Measurements from ENCODE around the gene B3GNT9.

DNA sequence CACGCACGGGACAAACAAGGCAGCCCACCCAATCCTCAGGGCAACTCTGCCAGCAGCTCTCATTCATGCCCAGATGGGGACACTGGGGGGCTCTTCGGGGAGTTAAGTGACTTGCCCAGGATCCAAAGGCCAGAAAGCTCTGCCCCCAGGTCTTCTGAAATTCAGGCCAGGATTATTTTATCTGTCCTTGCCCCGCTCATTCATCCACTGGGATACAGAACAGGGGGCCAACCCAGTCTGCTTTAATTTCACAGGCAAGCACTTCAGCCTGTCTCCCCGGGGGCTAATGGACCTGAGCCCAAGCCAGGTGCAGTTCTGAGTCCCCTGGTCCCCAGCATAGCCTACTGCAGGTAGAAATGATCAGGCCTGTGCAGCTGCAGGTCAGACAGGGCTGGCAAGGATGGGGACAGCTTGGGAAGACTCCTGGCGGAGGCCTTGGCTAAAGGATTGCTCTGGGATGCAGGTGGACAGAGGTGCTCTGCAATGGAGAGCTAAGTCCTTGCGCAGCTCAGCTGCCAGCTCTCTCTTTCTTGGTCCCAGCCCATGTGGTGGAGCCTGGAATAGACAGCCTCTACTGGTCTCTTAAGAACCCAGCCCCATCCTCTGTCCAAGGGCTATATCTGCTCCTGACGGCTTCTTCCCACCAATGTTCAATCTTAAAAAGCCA lies 766 bp upstream of the B3GNT9 start:
- TF ChIP-seq CTCF (IDR thresholded peaks at IDR 0.05) (no peak), POLR2A (IDR thresholded peaks at IDR 0.05) (no peak), EP300 (IDR thresholded peaks at IDR 0.05; ENCODE audit: low read depth) (no peak)

All from transverse colon (tissue), 3 donors.